Measurements from ENCODE around the gene PTPRN2.

PTPRN2 gene

DNA sequence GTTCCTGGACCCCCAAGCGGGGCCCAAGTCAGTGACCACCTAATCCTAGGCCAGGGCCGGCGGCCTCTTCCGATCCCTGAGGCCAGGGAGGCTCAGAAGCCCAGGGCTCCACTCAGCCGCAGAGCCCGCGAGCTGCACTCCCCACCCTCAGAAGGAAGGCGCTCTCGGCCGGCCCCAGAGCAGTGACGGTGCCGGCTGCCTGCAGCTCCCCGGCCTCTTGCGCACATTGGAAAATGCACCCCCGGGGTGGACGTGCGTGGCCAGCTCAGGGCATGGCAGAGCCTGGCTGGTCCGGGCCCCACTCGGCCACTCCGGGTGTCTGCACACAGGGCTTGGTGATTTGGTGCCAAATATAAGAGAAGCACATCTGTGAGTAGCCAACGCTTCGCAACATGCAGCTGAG, 269.1 kb downstream of the PTPRN2 start:
- TF ChIP-seq, protein P1, sequence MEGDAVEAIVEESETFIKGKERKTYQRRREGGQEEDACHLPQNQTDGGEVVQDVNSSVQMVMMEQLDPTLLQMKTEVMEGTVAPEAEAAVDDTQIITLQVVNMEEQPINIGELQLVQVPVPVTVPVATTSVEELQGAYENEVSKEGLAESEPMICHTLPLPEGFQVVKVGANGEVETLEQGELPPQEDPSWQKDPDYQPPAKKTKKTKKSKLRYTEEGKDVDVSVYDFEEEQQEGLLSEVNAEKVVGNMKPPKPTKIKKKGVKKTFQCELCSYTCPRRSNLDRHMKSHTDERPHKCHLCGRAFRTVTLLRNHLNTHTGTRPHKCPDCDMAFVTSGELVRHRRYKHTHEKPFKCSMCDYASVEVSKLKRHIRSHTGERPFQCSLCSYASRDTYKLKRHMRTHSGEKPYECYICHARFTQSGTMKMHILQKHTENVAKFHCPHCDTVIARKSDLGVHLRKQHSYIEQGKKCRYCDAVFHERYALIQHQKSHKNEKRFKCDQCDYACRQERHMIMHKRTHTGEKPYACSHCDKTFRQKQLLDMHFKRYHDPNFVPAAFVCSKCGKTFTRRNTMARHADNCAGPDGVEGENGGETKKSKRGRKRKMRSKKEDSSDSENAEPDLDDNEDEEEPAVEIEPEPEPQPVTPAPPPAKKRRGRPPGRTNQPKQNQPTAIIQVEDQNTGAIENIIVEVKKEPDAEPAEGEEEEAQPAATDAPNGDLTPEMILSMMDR (IDR thresholded peaks at IDR 0.05; ENCODE audit: low read depth, low read length), result no peak
- no peak overlapping the region for H3K4me3 ChIP-seq (ENCODE audit: low read depth, low read length)

DNA sequence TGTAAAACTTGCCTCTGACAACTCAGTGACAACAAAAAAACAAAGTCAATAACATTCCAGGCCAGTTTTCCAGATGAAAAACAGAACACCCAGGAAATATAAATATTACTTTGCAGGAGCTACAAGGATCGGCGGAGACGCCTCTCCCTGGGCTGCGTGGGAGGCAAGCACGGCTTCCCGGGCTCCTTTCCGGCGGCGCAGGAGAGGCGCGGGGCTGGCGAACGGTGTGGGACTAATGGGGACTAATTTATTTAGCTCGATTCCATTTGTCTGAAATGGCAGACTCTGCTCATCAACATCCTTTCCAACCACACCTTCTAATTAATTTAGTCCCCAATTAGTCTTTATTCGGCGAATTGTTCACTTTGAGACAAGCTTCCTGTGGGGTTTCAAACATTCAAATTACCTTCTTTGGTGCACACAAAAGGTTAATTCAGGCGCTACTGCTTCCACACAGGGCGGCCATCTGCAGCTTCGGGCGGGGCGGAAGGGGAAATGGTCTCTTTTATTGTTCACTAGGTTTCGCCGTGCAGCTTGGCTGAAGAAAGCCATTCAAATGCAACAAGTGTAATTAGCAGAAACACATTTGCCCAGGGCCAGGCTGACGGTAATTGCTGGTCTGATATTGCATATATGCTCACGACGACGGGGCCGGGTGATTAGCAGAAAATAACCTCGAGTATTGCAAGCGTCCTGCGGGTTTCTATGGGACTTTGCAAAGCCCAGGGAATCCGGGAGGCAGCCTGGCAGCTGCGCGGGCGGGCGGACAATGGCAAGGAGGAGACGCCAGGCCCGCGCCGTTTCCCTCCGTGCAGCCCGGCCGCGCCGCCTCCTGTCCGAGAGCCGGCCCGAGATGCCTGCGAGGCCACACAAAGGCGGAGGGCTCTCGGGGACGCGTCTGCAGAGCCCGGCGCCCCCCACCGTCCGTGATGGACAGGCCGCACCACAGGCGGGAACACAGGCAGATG, 270.1 kb downstream of the PTPRN2 start:
- H3K4me3 ChIP-seq (ENCODE audit: low read depth, low read length), result no peak overlapping the region
- TF ChIP-seq, protein P1 (IDR thresholded peaks at IDR 0.05; ENCODE audit: low read depth, low read length), result no peak

DNA sequence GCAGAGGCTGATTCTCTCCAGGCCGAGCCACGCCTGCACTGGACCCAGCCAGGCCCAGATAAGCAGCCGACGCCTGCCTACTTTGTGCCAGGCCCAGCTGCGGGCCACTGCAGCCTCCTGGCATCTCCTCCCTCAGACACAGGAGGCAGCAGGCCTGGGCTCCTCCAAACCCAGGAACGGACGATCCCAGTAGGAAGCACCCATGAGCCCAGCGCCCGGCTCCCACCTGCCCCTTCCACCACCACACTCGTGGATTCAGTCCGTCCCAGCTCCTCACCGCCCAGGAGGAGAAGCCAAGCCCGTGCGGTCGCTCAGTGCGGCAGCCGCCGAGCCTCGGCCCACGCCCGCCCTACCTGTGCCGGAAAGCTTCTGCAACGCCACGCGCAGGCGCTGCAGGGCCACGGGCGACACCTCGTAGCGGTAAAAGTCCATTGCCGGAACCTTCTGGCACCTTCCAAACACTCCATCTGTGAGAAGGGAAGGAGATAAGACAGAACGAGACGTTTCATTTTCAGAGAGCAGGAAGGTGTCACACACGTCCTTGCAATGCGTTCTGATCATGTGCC, 271.1 kb downstream of the PTPRN2 start:
- H3K4me3 ChIP-seq (ENCODE audit: low read depth, low read length), result no peak overlapping the region
- TF ChIP-seq, protein P1 (IDR thresholded peaks at IDR 0.05; ENCODE audit: low read depth, low read length), result no peak

DNA sequence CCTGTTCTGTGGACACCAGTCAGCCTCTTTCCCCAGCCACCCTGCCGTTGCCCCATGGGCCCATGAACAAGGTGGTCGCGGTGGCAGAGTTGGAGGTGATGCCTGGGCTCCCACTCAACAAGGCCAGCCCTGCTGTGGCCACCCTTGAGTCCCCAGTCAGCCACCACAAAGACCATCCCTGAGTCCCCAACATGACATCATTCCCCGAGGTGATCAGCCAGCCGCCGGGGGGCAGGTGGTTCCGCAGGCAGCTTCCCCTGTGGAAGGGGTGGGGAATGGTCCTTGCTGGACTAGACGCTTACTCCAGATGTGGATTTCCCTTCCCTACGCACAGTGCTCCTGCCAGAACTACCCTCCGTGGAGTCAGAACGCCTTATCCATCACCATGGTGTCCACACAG, 271.7 kb downstream of the PTPRN2 start:
- no peak overlapping the region for H3K4me3 ChIP-seq (ENCODE audit: low read depth, low read length)
- TF ChIP-seq, protein P1 (IDR thresholded peaks at IDR 0.05; ENCODE audit: low read depth, low read length), result no peak

DNA sequence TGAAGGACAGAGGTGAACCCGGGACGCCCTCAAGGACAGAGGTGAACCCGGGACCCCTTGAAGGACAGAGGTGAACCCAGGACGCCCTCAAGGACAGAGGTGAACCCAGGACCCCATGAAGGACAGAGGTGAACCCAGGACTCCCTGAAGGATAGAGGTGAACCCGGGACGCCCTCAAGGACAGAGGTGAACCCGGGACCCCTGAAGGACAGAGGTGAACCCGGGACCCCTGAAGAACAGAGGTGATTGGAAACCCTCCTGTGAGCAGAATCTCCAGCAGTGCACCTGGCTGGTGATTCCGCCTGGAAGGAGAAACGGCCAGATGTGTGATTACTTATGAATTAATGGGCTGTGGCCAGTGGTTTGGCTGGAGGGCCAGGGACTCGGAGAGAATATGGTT, 272.3 kb downstream of the PTPRN2 start:
- H3K4me3 ChIP-seq (ENCODE audit: low read depth, low read length), result no peak overlapping the region
- TF ChIP-seq, protein P1 (IDR thresholded peaks at IDR 0.05; ENCODE audit: low read depth, low read length), result no peak

DNA sequence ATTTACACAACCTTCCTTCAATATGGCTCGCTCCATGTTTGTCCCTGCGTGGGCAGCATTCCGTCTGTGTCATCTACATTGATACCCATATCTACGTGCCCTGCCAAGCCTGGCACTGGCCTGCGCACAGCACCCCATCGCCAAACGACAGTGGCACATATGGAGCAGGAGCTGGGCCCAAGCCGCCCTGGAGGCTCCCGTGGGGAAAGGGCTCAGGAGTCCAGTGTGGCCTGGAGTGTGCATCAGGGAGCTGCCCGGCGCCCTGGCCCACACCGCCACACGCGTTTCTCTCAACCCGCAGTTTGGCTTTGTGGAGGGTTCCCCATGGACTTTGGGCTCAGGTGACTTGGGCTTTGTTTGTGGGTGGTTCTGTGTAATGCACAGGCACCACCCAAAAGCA, 273.2 kb downstream of the PTPRN2 start:
- no peak overlapping the region for H3K4me3 ChIP-seq (ENCODE audit: low read depth, low read length)
- TF ChIP-seq, protein P1 (IDR thresholded peaks at IDR 0.05; ENCODE audit: low read depth, low read length), result no peak

DNA sequence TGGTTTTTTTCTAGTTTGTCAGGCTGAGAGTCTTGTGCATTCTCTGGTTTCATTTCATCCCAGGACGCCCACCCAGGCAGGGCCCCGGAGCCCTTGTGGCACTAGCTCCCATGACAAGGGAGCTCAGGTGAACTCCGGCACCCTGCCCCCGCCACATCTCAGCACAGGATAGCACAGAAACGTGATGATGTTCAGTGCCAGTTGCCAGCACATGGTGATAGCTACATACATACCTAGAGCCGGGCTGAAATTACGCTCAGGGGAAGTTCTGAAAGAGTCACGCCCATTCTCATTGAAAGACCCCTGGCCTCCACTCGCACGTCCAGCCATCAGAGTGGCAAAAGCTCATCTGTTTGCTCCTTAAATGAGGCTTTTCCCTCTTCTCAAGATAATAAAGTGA, 273.7 kb downstream of the PTPRN2 start:
- TF ChIP-seq, protein P1 (IDR thresholded peaks at IDR 0.05; ENCODE audit: low read depth, low read length), result no peak
- no peak overlapping the region for H3K4me3 ChIP-seq (ENCODE audit: low read depth, low read length)

All from WI38 (cell line).